Neural cell (in vitro differentiated cells): ENCODE data around the gene PADI6. TPM values are rescaled to one million over a fixed set of nuclear protein-coding genes. Genes with fewer than 3 reads are reported as not detected.

Experiments used
- H2AFZ ChIP-seq: fragments of 200-600, 300-800 bp; sonication (generic), shearing (Covaris generic); 2 replicates; pipeline ENCODE4 v1.6.0; 2014; ENCODE audit warnings: low read depth, mild to moderate bottlenecking, antibody characterized with exemption, low read length, moderate library complexity
- H3F3A ChIP-seq: fragments of 200-600 bp; shearing (Covaris generic); 2 replicates; pipeline ENCODE4 v1.6.1; 2016; ENCODE audit warnings: mild to moderate bottlenecking, moderate library complexity, mixed read lengths, antibody characterized with exemption, low read length; ENCODE audit not compliant: insufficient read depth, poor library complexity, severe bottlenecking
- H3K27ac ChIP-seq: fragments of 200-600, 300-800 bp; sonication (generic), shearing (Covaris generic); 2 replicates; pipeline ENCODE4 v1.5.1; 2014; ENCODE audit warnings: mild to moderate bottlenecking, low read length, moderate library complexity
- H3K27me3 ChIP-seq: fragments of 300-800, 200-600 bp; sonication (generic), shearing (Covaris generic); 2 replicates; pipeline ENCODE4 v1.6.0; 2014; ENCODE audit warnings: mild to moderate bottlenecking, low read depth, low read length, moderate library complexity; ENCODE audit not compliant: insufficient read depth
- H3K36me3 ChIP-seq: fragments of 300-800, 200-600 bp; sonication (generic), shearing (Covaris generic); 2 replicates; pipeline ENCODE4 v1.5.1; 2014; ENCODE audit warnings: mild to moderate bottlenecking, antibody characterized with exemption, low read length, moderate library complexity; ENCODE audit not compliant: insufficient read depth
- H3K4me2 ChIP-seq: fragments of 300-800, 200-600 bp; sonication (generic), shearing (Covaris generic); 2 replicates; pipeline ENCODE4 v1.6.0; 2014; ENCODE audit warnings: mild to moderate bottlenecking, low read length
- H3K4me3 ChIP-seq: fragments of 300-800, 200-600 bp; sonication (generic), shearing (Covaris generic); 2 replicates; pipeline ENCODE4 v1.5.1; 2014; ENCODE audit warnings: mild to moderate bottlenecking, low read length, moderate library complexity
- H3K79me2 ChIP-seq: fragments of 200-600 bp; shearing (Covaris generic); replicated peaks from 2 replicates; pipeline ENCODE4 v1.6.0; 2014; ENCODE audit warnings: mild to moderate bottlenecking, low read length, moderate library complexity; ENCODE audit not compliant: insufficient read depth
- H3K9ac ChIP-seq: fragments of 300-800, 200-600 bp; sonication (generic), shearing (Covaris generic); 2 replicates; pipeline ENCODE4 v1.6.1; 2016; ENCODE audit warnings: mild to moderate bottlenecking, low read length, mixed read lengths
- H3K9me2 ChIP-seq: fragments of 200-600 bp; shearing (Covaris generic); 2 replicates; pipeline ENCODE4 v1.6.1; 2016; ENCODE audit warnings: mild to moderate bottlenecking, low read length, mixed read lengths; ENCODE audit not compliant: insufficient read depth
- H3K9me3 ChIP-seq: fragments of 200-600, 300-800 bp; sonication (generic), shearing (Covaris generic); 2 replicates; pipeline ENCODE4 v1.6.1; 2016; ENCODE audit warnings: mild to moderate bottlenecking, mixed run types, low read length, moderate library complexity, mixed read lengths
- H4K20me1 ChIP-seq: fragments of 200-600 bp; shearing (Covaris generic); 2 replicates; pipeline ENCODE4 v1.6.1; 2016; ENCODE audit warnings: mild to moderate bottlenecking, mixed run types; ENCODE audit not compliant: insufficient read depth
- EP300 ChIP-seq: fragments of 450-650 bp; conservative IDR thresholded peaks from 2 replicates; pipeline ENCODE4 v1.6.1; 2014; ENCODE audit warnings: antibody characterized with exemption, mild to moderate bottlenecking, moderate library complexity; ENCODE audit not compliant: poor library complexity, severe bottlenecking
- EZH2 ChIP-seq: fragments of 200-600, 300-800 bp; shearing (Covaris generic), sonication (generic); IDR thresholded peaks from 2 replicates; pipeline ENCODE4 v1.6.1; 2014; ENCODE audit warnings: antibody characterized with exemption, low read length, borderline replicate concordance, mild to moderate bottlenecking; ENCODE audit not compliant: insufficient read depth, poor library complexity, severe bottlenecking
- MXI1 ChIP-seq: fragments of 450-650 bp; conservative IDR thresholded peaks from 2 replicates; pipeline ENCODE4 v1.6.1; 2014; ENCODE audit warnings: antibody characterized with exemption, mild to moderate bottlenecking; ENCODE audit not compliant: poor library complexity, severe bottlenecking
- POLR2AphosphoS5 ChIP-seq: IDR thresholded peaks from 2 replicates; pipeline ENCODE4 v1.6.1; 2012
- RAD21 ChIP-seq: fragments of 450-650 bp; conservative IDR thresholded peaks from 2 replicates; pipeline ENCODE4 v1.6.1; 2014; ENCODE audit warnings: antibody characterized with exemption, mild to moderate bottlenecking, moderate library complexity
- SMC3 ChIP-seq: fragments of 450-650 bp; conservative IDR thresholded peaks from 2 replicates; pipeline ENCODE4 v1.6.1; 2014; ENCODE audit warnings: antibody characterized with exemption, mild to moderate bottlenecking, moderate library complexity; ENCODE audit not compliant: poor library complexity
- TAF1 ChIP-seq: IDR thresholded peaks from 2 replicates; pipeline ENCODE4 v1.6.1; 2012; ENCODE audit warnings: low read depth
- polyA plus RNA-seq: library from polyadenylated mRNA; depleted of rRNA; stranded (reverse); fragments of >200 nt; gene quantifications from 2 replicates; pipeline ENCODE4 v1.2.3, GENCODE V29; 2014
- TF ChIP-seq, protein P1 (sequence below): IDR thresholded peaks from 2 replicates; pipeline ENCODE4 v1.6.1; 2012; ENCODE audit warnings: borderline replicate concordance
- TF ChIP-seq, protein P2 (sequence below): fragments of 450-650 bp; IDR thresholded peaks from 2 replicates; pipeline ENCODE4 v1.5.1; 2014; ENCODE audit warnings: antibody characterized with exemption, mild to moderate bottlenecking, moderate library complexity; ENCODE audit not compliant: poor library complexity, severe bottlenecking

Gene PADI6
- polyA plus RNA-seq, 1 donor from 2014 or later = not detected

DNA sequence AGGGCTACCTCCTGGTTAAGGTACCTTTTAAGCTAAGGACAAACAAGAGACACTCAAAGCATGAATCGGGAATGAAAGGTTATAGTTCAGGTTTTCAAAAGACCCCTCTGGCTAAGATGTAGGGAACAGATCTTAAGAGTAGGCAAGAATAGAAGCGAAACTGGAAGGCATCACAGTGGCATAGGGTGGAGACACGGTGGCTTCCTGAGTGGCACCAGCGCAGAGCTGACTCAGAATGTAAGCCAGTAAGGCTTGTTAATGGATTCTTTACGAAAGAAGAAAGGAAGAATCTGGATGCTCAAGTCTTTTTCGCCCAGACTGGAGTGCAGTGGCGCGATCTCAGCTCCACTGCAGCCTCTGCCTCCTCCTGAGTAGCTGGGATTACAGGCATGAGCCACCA is 21.2 kb downstream of the PADI6 start:
- Histone ChIP-seq H4K20me1 (no peaks in the 10 kb centered on the region), H3K9me2 (no peaks in the 10 kb centered on the region), H3K36me3 (no peaks in the 10 kb centered on the region), H3F3A (no peaks in the 10 kb centered on the region), H3K79me2 (no peaks in the 10 kb centered on the region), H2AFZ (no peak overlapping the region), H3K4me3 (no peak overlapping the region), H3K27me3 (no peaks in the 10 kb centered on the region), H3K27ac (no peak overlapping the region), H3K9me3 (no peaks in the 10 kb centered on the region), H3K4me2 (no peak overlapping the region), H3K9ac (no peak overlapping the region)
- no peak for TF ChIP-seq RAD21
- no peak for TF ChIP-seq POLR2AphosphoS5
- TF ChIP-seq EZH2 = no peak
- TF ChIP-seq SMC3 = no peak
- TF ChIP-seq EP300 = no peak
- TF ChIP-seq, protein P1, sequence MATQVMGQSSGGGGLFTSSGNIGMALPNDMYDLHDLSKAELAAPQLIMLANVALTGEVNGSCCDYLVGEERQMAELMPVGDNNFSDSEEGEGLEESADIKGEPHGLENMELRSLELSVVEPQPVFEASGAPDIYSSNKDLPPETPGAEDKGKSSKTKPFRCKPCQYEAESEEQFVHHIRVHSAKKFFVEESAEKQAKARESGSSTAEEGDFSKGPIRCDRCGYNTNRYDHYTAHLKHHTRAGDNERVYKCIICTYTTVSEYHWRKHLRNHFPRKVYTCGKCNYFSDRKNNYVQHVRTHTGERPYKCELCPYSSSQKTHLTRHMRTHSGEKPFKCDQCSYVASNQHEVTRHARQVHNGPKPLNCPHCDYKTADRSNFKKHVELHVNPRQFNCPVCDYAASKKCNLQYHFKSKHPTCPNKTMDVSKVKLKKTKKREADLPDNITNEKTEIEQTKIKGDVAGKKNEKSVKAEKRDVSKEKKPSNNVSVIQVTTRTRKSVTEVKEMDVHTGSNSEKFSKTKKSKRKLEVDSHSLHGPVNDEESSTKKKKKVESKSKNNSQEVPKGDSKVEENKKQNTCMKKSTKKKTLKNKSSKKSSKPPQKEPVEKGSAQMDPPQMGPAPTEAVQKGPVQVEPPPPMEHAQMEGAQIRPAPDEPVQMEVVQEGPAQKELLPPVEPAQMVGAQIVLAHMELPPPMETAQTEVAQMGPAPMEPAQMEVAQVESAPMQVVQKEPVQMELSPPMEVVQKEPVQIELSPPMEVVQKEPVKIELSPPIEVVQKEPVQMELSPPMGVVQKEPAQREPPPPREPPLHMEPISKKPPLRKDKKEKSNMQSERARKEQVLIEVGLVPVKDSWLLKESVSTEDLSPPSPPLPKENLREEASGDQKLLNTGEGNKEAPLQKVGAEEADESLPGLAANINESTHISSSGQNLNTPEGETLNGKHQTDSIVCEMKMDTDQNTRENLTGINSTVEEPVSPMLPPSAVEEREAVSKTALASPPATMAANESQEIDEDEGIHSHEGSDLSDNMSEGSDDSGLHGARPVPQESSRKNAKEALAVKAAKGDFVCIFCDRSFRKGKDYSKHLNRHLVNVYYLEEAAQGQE = no peak
- TF ChIP-seq TAF1 = no peak
- TF ChIP-seq MXI1 = no peak
- TF ChIP-seq, protein P2, sequence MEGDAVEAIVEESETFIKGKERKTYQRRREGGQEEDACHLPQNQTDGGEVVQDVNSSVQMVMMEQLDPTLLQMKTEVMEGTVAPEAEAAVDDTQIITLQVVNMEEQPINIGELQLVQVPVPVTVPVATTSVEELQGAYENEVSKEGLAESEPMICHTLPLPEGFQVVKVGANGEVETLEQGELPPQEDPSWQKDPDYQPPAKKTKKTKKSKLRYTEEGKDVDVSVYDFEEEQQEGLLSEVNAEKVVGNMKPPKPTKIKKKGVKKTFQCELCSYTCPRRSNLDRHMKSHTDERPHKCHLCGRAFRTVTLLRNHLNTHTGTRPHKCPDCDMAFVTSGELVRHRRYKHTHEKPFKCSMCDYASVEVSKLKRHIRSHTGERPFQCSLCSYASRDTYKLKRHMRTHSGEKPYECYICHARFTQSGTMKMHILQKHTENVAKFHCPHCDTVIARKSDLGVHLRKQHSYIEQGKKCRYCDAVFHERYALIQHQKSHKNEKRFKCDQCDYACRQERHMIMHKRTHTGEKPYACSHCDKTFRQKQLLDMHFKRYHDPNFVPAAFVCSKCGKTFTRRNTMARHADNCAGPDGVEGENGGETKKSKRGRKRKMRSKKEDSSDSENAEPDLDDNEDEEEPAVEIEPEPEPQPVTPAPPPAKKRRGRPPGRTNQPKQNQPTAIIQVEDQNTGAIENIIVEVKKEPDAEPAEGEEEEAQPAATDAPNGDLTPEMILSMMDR = no peak

DNA sequence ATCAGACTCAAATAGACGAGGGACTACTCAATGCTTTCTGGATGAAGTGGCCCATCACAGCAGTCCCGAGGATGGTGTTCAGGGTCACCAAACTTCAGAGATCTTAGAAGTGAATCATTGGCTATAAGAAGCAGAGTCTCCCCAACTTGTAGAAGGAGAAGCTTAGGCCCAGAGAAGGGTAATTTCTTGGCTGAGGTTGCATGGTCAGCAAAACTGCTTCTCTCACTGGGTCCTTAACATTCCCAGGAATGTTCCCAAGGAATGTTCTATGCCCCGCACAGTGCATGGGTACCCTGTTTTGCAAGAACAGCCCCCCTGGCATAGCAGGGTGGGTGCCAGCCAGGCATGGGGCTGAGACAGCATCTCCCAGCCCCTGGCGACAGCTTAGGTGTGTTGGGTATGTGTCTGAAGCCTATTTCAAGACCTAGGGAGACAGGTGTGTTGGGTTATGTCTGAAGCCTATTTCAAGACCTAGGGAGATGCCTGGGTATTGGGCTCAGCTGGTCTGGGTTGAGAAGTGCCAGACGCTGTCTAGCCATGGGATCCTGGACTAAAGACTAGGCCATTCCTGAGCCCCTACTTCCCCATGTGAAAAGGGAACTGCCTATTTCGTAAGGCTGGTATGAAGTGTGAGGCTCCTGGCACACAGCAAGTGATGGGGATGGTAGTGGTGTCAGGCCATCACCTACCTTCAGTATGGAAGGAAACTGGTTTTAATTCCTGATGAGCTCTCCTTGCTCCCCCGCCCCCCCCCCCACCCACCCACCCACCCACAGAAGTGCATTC is 26.1 kb downstream of the PADI6 start:
- Histone ChIP-seq H2AFZ (no peak overlapping the region), H3K4me2 (no peak overlapping the region), H4K20me1 (no peaks in the 10 kb centered on the region), H3K36me3 (no peaks in the 10 kb centered on the region), H3K79me2 (no peaks in the 10 kb centered on the region), H3K27ac (no peak overlapping the region), H3K27me3 (no peaks in the 10 kb centered on the region), H3K9me3 (no peaks in the 10 kb centered on the region), H3K9me2 (no peaks in the 10 kb centered on the region), H3K4me3 (no peak overlapping the region), H3F3A (no peaks in the 10 kb centered on the region), H3K9ac (no peak overlapping the region)
- no peak for TF ChIP-seq EP300
- no peak for TF ChIP-seq MXI1
- no peak for TF ChIP-seq SMC3
- TF ChIP-seq, protein P2 = no peak
- TF ChIP-seq, protein P1 = no peak
- TF ChIP-seq EZH2 = no peak
- TF ChIP-seq POLR2AphosphoS5 = no peak
- TF ChIP-seq RAD21 = no peak
- no peak for TF ChIP-seq TAF1
